Urinary bladder (tissue), 4 donors: ENCODE measurements around the gene DDI2. TPM values are rescaled to one million over a fixed set of nuclear protein-coding genes. Genes with fewer than 3 reads are reported as not detected.
"Not testable (repeated sequence)": the region's sequence is repeated elsewhere in the genome, so short reads cannot be mapped to it uniquely, and the experiment has no call there.

ENCODE experiments used
- DNase-seq: peaks from one replicate; pipeline ENCODE4 v3.0.0-alpha.2; 2015; ENCODE audit errors: extremely low spot score
- H3K27ac ChIP-seq: one replicate; pipeline ENCODE4 v1.5.1; 2013; ENCODE audit warnings: low read depth, mild to moderate bottlenecking, moderate library complexity
- H3K36me3 ChIP-seq: one replicate; pipeline ENCODE4 v1.6.1; 2013; ENCODE audit warnings: mild to moderate bottlenecking, moderate library complexity; ENCODE audit not compliant: insufficient read depth
- H3K4me1 ChIP-seq: one replicate; pipeline ENCODE4 v1.6.1; 2013; ENCODE audit warnings: mild to moderate bottlenecking, moderate library complexity; ENCODE audit not compliant: insufficient read depth
- H3K4me3 ChIP-seq: one replicate; pipeline ENCODE4 v1.5.1; 2013; ENCODE audit warnings: low read depth, low read length
- WGBS: extraction: QIAGEN DNeasy Blood & Tissue Kit; methylation state at CpG from one replicate; pipeline ENCODE4 v1.1.7; 2013; 5-methylcytosine and 5-hydroxymethylcytosine counted together
- polyA plus RNA-seq: library from polyadenylated mRNA; stranded (reverse); fragments of 200-250 nt; gene quantifications from one replicate; pipeline ENCODE4 v1.2.3, GENCODE V29; 2013
- total RNA-seq: library from RNA; depleted of rRNA; stranded (reverse); fragments of >200 nt; gene quantifications from one replicate; pipeline ENCODE4 v1.2.3, GENCODE V29; 2014
- donor health status: healthy with polysubstance abuse.
- donor health status: healthy.

Gene DDI2
- total and polyA plus RNA-seq, 2 donors, result 7.2 to 48.8 TPM

- WGBS, result 74% methylated on average over 5 of the region's 5 CpGs
- H3K36me3 ChIP-seq, result no peaks in the 10 kb centered on the region
Measured at GRCh38 chr1:15592285-15592684, 25.0 kb upstream of the DDI2 start.

DNA sequence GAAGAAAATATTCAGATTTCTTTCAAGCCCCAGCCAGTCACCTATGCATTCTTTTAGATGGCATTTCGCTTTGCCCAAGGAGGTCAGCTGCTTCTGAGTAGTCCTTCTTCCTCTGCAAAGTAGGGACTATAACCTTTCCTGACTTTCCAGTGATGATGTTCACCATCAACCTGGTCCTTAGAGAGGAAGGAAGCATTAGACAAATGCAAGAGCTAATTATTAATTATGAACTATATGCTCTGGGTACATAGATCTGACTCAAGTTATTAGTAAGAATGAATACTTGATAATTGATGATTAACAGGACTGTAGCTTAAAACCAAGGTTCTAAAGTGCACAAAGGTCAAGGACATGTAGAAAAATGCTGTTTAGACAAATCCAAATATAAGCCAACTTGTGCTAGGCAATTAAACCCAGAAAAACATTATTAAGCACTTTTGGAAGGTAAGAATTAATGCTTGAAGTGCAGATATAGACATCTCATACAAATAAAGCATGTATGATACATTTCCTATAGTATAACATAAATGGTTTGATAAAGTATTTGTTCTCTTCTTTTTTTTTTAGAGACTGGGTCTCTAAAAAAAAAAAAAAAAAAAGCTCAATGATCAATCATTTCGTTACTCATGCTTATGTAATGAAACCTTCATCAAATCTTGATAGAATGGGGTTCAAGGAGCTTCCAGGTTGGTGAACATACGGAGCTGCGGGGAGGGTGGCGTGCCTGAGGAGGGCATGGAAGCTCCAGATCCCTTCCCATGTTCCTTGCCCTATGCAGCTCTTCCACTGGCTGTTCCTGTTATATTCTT lies 21.2 kb upstream of the DDI2 start:
- DNase-seq, result no peak
- Histone ChIP-seq H3K4me3 (no peak overlapping the region), H3K27ac (no peak overlapping the region), H3K4me1 (no peaks in the 10 kb centered on the region), H3K36me3 (no peaks in the 10 kb centered on the region)
- 81% methylated on average over 5 of the region's 5 CpGs for WGBS

More at GRCh38 chr1:15592285-15592684, 25.0 kb upstream of the DDI2 start:
- H3K4me1 ChIP-seq, result no peaks in the 10 kb centered on the region
- H3K27ac ChIP-seq, result no peak overlapping the region
- H3K4me3 ChIP-seq, result no peak overlapping the region
- no peak for DNase-seq

DNA sequence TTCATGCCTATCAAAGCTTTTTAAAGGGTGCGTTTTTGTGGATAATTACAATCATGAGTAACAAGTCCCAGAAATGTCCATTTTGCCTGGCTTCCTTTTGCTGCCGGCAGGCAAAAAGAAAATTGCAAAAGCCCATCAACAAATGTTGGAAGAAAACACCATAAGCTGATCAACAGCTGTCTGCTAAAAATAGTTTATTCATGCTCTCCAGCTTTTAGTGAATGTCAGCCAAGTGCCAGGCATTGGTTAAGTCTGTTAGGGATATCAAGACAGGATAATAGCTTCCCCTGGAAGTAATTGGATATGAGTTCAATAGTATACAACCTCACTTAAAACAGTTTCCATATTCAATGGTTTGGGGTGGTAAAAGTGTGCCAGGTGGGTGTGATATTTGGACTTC lies 18.8 kb upstream of the DDI2 start:
- DNase-seq, result no peak

DNA sequence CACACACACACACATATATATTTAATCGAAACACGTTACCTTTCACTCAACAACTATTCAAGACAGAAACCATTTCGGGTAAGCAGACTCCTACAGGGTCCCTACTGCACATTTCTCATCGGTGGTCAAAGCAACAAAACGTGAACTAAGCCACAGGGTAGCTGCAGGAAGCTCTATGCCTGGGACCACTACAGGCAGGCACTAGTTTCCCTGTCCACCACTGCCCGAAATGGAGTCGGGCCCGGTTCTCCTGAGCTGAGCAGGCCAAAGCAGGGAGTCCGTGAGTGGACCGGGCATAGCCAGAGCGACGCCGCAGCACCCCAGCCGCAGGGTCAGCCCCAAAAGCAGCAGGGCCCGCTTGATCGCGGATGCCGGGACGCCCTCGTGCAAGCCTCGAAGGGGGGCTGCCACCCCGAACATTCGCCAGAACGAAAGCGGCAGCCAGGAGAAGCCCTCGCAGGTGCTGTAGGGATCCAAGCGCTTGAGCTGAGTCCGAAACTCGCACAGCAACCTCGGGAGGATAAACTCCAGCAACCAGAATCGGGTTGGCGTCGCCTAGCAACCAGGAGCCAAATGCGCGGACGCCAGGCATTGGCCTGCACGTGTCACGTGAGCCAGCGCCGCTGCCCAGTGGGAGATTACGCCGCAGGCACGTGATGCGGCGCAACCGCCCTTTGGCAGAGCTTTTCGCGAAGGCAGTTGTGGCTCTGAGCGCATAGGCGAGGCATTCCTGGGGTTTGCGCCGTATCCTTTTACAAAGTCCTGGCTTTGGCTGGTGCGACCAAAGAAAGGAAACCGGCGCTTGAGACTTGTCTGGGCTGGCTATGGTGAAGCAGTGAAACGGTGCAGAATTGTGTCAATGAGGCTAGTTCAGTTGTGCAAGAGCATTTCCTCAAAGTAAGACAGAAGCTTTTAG lies 13.9 kb upstream of the DDI2 start:
- H3K27ac ChIP-seq, result peak overlapping the region; percentile 78
- peak; percentile 91 for DNase-seq
- WGBS, result 1% methylated on average over 56 of the region's 56 CpGs

More for the DNA sequence above, 18.8 kb upstream of the DDI2 start:
- H3K4me1 ChIP-seq, result no peaks in the 10 kb centered on the region
- no peak overlapping the region for H3K27ac ChIP-seq
- H3K36me3 ChIP-seq, result no peaks in the 10 kb centered on the region
- WGBS, result 56% methylated on average over 2 of the region's 2 CpGs
- no peak overlapping the region for H3K4me3 ChIP-seq

GRCh38 chr1:15603966-15604282 lies 13.3 kb upstream of the DDI2 start:
- H3K27ac ChIP-seq, result peak overlapping the region; percentile 57
- not testable (repeated sequence) for H3K4me1 ChIP-seq, DNase-seq, H3K4me3 ChIP-seq, H3K36me3 ChIP-seq
- 66% methylated on average over 13 of the region's 13 CpGs for WGBS

More for the DNA sequence above, 13.9 kb upstream of the DDI2 start:
- Histone ChIP-seq H3K36me3 (no peaks in the 10 kb centered on the region), H3K4me1 (no peaks in the 10 kb centered on the region), H3K4me3 (peak overlapping the region; percentile 65)

- H3K4me3 ChIP-seq, H3K36me3 ChIP-seq, H3K27ac ChIP-seq, H3K4me1 ChIP-seq, DNase-seq: not testable (repeated sequence)
- WGBS, result 96% methylated on average over 21 of the region's 21 CpGs
Measured at GRCh38 chr1:15604400-15604799, 12.9 kb upstream of the DDI2 start.

DNA sequence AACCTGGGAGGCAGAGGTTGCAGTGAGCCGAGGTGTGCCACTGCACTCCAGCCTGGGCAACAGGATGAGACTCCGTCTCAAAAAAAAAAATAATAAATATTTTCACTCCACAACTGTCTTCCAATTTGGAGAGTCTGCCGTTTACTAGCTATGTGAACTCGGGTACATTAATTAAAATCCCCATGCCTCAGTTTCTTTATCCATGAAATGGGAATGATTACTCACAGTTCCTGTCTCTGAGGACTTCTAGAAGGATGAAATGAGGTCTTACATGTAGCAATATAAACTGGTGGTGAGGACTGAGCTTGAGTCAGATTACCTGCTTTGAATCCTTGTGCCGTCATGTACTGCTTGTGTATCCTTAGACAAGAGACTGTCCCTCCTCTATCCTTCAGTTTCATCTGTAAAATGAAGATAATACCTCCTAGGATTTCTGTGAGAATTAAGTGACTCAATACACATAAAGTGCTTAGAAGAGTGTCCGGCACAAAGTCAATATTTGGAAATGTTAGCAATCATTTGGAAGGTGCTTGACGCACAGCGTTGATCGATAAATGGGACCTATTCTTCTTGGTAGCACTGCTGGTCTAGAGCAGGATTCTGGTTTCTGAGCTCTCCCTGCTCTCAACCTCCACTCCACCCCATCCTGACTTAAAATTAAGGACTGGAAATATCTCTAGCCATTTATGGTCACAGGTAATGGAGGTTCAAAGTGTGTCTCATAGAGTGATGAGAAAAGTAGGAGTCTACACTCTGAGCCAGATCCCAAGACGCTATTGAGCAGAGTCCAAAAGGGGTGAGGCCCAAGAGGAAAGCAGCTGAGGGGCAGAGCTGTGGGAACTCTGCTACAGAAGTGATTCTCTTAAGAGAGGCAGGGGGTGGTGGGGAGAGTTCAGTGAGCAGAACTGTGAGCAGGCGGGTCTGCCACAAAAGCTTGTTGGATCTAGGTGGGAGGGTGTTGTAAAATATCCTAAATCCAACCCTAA lies 11.6 kb upstream of the DDI2 start:
- WGBS, result 82% methylated on average over 11 of the region's 11 CpGs
- Histone ChIP-seq H3K4me1 (no peaks in the 10 kb centered on the region), H3K36me3 (no peaks in the 10 kb centered on the region), H3K4me3 (no peak overlapping the region), H3K27ac (no peak overlapping the region)
- DNase-seq, result no peak

DNA sequence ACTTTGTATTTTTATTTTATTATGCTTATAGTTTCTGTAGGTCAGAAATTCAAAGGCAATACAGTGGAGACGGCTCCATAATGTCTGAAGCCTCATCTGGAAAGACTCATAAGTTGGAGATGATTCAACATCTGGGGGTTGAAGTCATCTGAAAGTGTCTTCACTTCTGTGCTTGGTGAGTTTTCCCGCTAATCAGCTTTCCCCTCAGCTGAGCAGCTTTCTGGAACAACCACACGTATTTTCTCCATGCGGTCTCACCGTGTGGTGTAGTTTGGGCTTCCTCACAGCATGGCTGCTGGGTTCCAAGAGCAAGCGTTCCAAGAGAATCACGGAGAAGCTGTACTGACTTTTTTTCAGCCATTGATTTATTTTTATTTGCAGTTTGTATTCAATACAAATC lies 7.6 kb upstream of the DDI2 start:
- no peak overlapping the region for H3K27ac ChIP-seq
- no peak for DNase-seq
- H3K4me1 ChIP-seq, result no peaks in the 10 kb centered on the region
- no peaks in the 10 kb centered on the region for H3K36me3 ChIP-seq
- no peak overlapping the region for H3K4me3 ChIP-seq
- WGBS, result 76% methylated on average over 7 of the region's 7 CpGs

- no peak overlapping the region for H3K27ac ChIP-seq
- no peaks in the 10 kb centered on the region for H3K4me1 ChIP-seq
- H3K36me3 ChIP-seq, result no peaks in the 10 kb centered on the region
- no peak overlapping the region for H3K4me3 ChIP-seq
- peak; percentile 56 for DNase-seq
- WGBS, result 57% methylated on average over 4 of the region's 4 CpGs
Measured at GRCh38 chr1:15610167-15610566, 7.1 kb upstream of the DDI2 start.

- no peak for DNase-seq
- WGBS, result 24% methylated on average over 16 of the region's 16 CpGs
- H3K27ac ChIP-seq, result peak overlapping the region; percentile 89
- no peaks in the 10 kb centered on the region for H3K4me1 ChIP-seq
- H3K36me3 ChIP-seq, result no peaks in the 10 kb centered on the region
- peak overlapping the region; percentile 39 for H3K4me3 ChIP-seq
Measured at GRCh38 chr1:15616373-15617172, 685 bp upstream of the DDI2 start.

DNA sequence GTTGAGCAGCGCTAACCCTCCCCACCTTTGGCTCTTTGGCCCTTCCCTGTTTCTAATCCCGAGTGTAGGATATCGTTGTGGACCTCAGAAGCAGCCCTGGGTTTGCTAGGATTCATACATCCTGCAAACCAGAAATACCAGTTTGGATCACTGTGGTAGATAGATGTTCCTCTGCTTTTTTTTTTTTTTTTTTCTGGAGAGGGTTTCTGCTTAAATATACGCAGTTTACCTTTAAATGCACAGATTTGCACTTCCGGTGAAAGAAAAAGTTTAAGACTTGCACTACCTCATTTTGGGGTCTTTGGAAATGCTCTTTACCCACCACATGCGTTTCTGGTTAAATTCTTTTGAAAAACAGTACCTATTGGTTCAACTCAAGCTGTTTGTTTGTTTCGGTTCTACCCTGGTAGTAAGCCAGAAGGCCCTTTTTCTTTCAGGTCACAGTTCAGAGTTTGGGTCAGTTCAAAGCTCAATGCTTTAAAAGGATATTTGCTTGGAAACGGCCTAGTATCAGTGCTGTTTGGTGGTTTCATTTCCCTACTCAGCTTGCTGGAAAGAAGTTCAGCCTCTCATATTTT lies 908 bp downstream of the DDI2 start:
- Histone ChIP-seq H3K4me3 (peak overlapping the region; percentile 83), H3K27ac (peak overlapping the region; percentile 97), H3K36me3 (no peaks in the 10 kb centered on the region), H3K4me1 (no peaks in the 10 kb centered on the region)
- under 1% methylated on average over 8 of the region's 8 CpGs for WGBS
- DNase-seq, result peak; percentile 48
